Urothelium cell line (cell line): ENCODE results near the gene HLA-F.

ENCODE experiments used
- DNase-seq: peaks from one replicate; pipeline ENCODE4 v3.0.0; 2011; ENCODE audit warnings: low spot score, mixed read lengths
- FAIRE-seq: peaks from 2 replicates; lab custom pipeline; 2011; peaks lifted over from hg19 to GRCh38; lab: Jason Lieb, UNC

Gene HLA-F

GRCh38 chr6:29723666-29724588 lies 693 bp downstream of the HLA-F start:
- DNase-seq (peak; percentile 48), FAIRE-seq (no peak)

- FAIRE-seq = no peak
Observed at GRCh38 chr6:29724937-29725869, 2.0 kb downstream of the HLA-F start.

GRCh38 chr6:29726001-29726400 lies 2.8 kb downstream of the HLA-F start:
- FAIRE-seq (no peak), DNase-seq (no peak)

More at GRCh38 chr6:29724937-29725869, 2.0 kb downstream of the HLA-F start:
- no peak for DNase-seq

GRCh38 chr6:29726571-29727194 lies 3.4 kb downstream of the HLA-F start:
- no peak for FAIRE-seq

GRCh38 chr6:29727637-29728036 lies 4.4 kb downstream of the HLA-F start:
- no peak for FAIRE-seq
- DNase-seq = no peak

More at GRCh38 chr6:29726571-29727194, 3.4 kb downstream of the HLA-F start:
- DNase-seq = no peak

GRCh38 chr6:29728173-29728874 lies 5.1 kb downstream of the HLA-F start:
- DNase-seq (no peak), FAIRE-seq (no peak)

GRCh38 chr6:29728875-29729270 lies 5.6 kb downstream of the HLA-F start:
- no peak for DNase-seq
- no peak for FAIRE-seq

- FAIRE-seq (no peak), DNase-seq (no peak)
Observed at GRCh38 chr6:29729774-29730328, 6.6 kb downstream of the HLA-F start.

- FAIRE-seq (no peak), DNase-seq (no peak)
Observed at GRCh38 chr6:29730575-29731126, 7.4 kb downstream of the HLA-F start.

GRCh38 chr6:29731281-29731680 lies 8.0 kb downstream of the HLA-F start:
- no peak for FAIRE-seq
- no peak for DNase-seq

- FAIRE-seq = no peak
- no peak for DNase-seq
Observed at GRCh38 chr6:29733057-29733456, 9.8 kb downstream of the HLA-F start.

GRCh38 chr6:29734046-29735018 lies 11.1 kb downstream of the HLA-F start:
- FAIRE-seq = no peak
- DNase-seq = no peak

GRCh38 chr6:29736563-29736962 lies 13.3 kb downstream of the HLA-F start:
- DNase-seq (no peak), FAIRE-seq (no peak)

- DNase-seq (peak; percentile 54), FAIRE-seq (no peak)
Observed at GRCh38 chr6:29737707-29738630, 14.7 kb downstream of the HLA-F start.

GRCh38 chr6:29739136-29739881 lies 16.1 kb downstream of the HLA-F start:
- FAIRE-seq (no peak), DNase-seq (no peak)

GRCh38 chr6:29739882-29740261 lies 16.6 kb downstream of the HLA-F start:
- no peak for DNase-seq
- no peak for FAIRE-seq

- DNase-seq = no peak
- no peak for FAIRE-seq
Observed at GRCh38 chr6:29741592-29741991, 18.4 kb downstream of the HLA-F start.
